Endothelial cell of umbilical vein (primary cell): Measurements from ENCODE around the gene DLGAP1. TPM values are rescaled to one million over a fixed set of nuclear protein-coding genes. Genes with fewer than 3 reads are reported as not detected.

ENCODE experiments used
- BruUV-seq: library from RNA; stranded (reverse); fragments of 400-500 nt; replicated peaks from 2 replicates; lab custom pipeline; 2021; lab: Mats Ljungman, UMichigan
- CTCF ChIA-PET: fragments of 300-600, 350-600 bp; sonication (Branson Sonifier 250); formaldehyde crosslinking; loops from one replicate; lab custom pipeline; 2021; ENCODE audit warnings: antibody characterized with exemption, inconsistent platforms; lab: Charles Lee
- POLR2A ChIA-PET: fragments of 300-600, 350-600 bp; sonication (Branson Sonifier 250); formaldehyde crosslinking; loops from one replicate; lab custom pipeline; 2021; ENCODE audit warnings: antibody characterized with exemption, inconsistent platforms; lab: Charles Lee
- DNase-seq: peaks from one replicate; pipeline ENCODE4 v3.0.0-alpha.2; 2011; ENCODE audit warnings: low read depth, low spot score
- FAIRE-seq: peaks from 2 replicates; lab custom pipeline; 2011; peaks lifted over from hg19 to GRCh38; lab: Jason Lieb, UNC
- H2AFZ ChIP-seq: 2 replicates; pipeline ENCODE4 v1.6.0; 2012; ENCODE audit warnings: low read depth, low read length, control low read depth, inconsistent platforms
- H3K27ac ChIP-seq: 2 replicates; pipeline ENCODE4 v1.5.1; 2011; ENCODE audit warnings: low read depth, mild to moderate bottlenecking, control low read depth, low read length, moderate library complexity; ENCODE audit not compliant: insufficient read depth
- H3K27me3 ChIP-seq, 2 experiments: 2 replicates each; pipeline versions ENCODE4 v1.6.0 to v1.6.1; 2011; ENCODE audit warnings: low read length in 2 of 2, mixed read lengths in 1 of 2; ENCODE audit not compliant: control insufficient read depth in 2 of 2, insufficient read depth in 2 of 2
- H3K36me3 ChIP-seq, 2 experiments: 2 replicates in 1 of 2; 3 replicates in 1 of 2; pipeline ENCODE4 v1.5.1; 2011; ENCODE audit warnings: low read length in 2 of 2, mild to moderate bottlenecking in 1 of 2, moderate library complexity in 1 of 2; ENCODE audit not compliant: control insufficient read depth in 2 of 2, insufficient read depth in 2 of 2; ENCODE audit errors: extremely low read depth in 1 of 2
- H3K4me1 ChIP-seq: 3 replicates; pipeline ENCODE4 v1.5.1; 2011; ENCODE audit warnings: mild to moderate bottlenecking, low read length; ENCODE audit not compliant: control insufficient read depth, insufficient read depth; ENCODE audit errors: extremely low read depth
- H3K4me2 ChIP-seq: 2 replicates; pipeline ENCODE4 v1.6.1; 2011; ENCODE audit warnings: low read length, control low read depth, mixed read lengths; ENCODE audit not compliant: insufficient read depth
- H3K4me3 ChIP-seq, 3 experiments: fragments of 200-600 bp in 1 of 3; sonication (generic), shearing (Covaris generic) in 1 of 3; replicated peaks in 1 of 3; 2 replicates each; pipeline ENCODE4 v1.5.1; 2011 to 2016; ENCODE audit warnings: control low read depth in 3 of 3, low read length in 3 of 3, mild to moderate bottlenecking in 2 of 3, inconsistent platforms in 1 of 3, low read depth in 1 of 3, moderate library complexity in 1 of 3; ENCODE audit not compliant: insufficient read depth in 1 of 3
- H3K79me2 ChIP-seq: 2 replicates; pipeline ENCODE4 v1.6.0; 2012; ENCODE audit warnings: low read length, inconsistent platforms; ENCODE audit not compliant: control insufficient read depth, insufficient read depth
- H3K9ac ChIP-seq: replicated peaks from 2 replicates; pipeline ENCODE3; 2011; ENCODE audit warnings: low read length, control low read depth; ENCODE audit not compliant: insufficient read depth; ENCODE audit errors: extremely low read depth
- H3K9me1 ChIP-seq: replicated peaks from 3 replicates; pipeline ENCODE4 v1.6.0; 2011; ENCODE audit warnings: mild to moderate bottlenecking, low read length; ENCODE audit not compliant: control insufficient read depth, insufficient read depth; ENCODE audit errors: extremely low read depth
- H3K9me3 ChIP-seq: replicated peaks from 2 replicates; pipeline ENCODE4 v1.5.1; 2012; ENCODE audit warnings: low read length, inconsistent platforms; ENCODE audit not compliant: control insufficient read depth, insufficient read depth
- H4K20me1 ChIP-seq: replicated peaks from 2 replicates; pipeline ENCODE3; 2011; ENCODE audit warnings: mild to moderate bottlenecking, low read length; ENCODE audit not compliant: control insufficient read depth, insufficient read depth; ENCODE audit errors: extremely low read depth
- CTCF ChIP-seq, 2 donors: IDR thresholded peaks; 1 replicate in 1 of 2; 2 replicates in 1 of 2; pipeline ENCODE4 v1.5.1; 2011; ENCODE audit warnings: low read length in 2 of 2, mild to moderate bottlenecking in 2 of 2, moderate library complexity in 2 of 2, control low read depth in 1 of 2, inconsistent platforms in 1 of 2, low read depth in 1 of 2; ENCODE audit not compliant: insufficient read depth in 1 of 2; ENCODE audit errors: extremely low read depth in 1 of 2
- EZH2 ChIP-seq: IDR thresholded peaks from 2 replicates; pipeline ENCODE4 v1.6.1; 2012; ENCODE audit warnings: borderline replicate concordance, low read depth, mild to moderate bottlenecking, moderate library complexity, low read length, inconsistent platforms; ENCODE audit not compliant: severe bottlenecking
- FOS ChIP-seq: IDR thresholded peaks from 2 replicates; pipeline ENCODE4 v1.6.1; 2011; ENCODE audit warnings: mild to moderate bottlenecking, low read length, moderate library complexity, borderline replicate concordance; ENCODE audit not compliant: insufficient read depth
- GATA2 ChIP-seq: IDR thresholded peaks from 2 replicates; pipeline ENCODE4 v1.7.0; 2011; ENCODE audit warnings: low read depth, mild to moderate bottlenecking, moderate library complexity, mixed read lengths, low read length; ENCODE audit not compliant: insufficient read length, insufficient read depth
- JUN ChIP-seq: IDR thresholded peaks from 2 replicates; pipeline ENCODE4 v1.6.1; 2011; ENCODE audit warnings: borderline replicate concordance, low read depth; ENCODE audit not compliant: insufficient read length, insufficient read depth
- MAX ChIP-seq: IDR thresholded peaks from 2 replicates; pipeline ENCODE4 v1.6.1; 2011; ENCODE audit not compliant: insufficient read depth, insufficient read length
- MYC ChIP-seq: IDR thresholded peaks from one replicate; pipeline ENCODE4 v1.6.1; 2011; ENCODE audit warnings: mild to moderate bottlenecking, low read depth, low read length
- POLR2A ChIP-seq: IDR thresholded peaks from 2 replicates; pipeline ENCODE4 v1.6.1; 2012; ENCODE audit warnings: low read depth, mild to moderate bottlenecking, control low read depth, low read length
- POLR2AphosphoS5 ChIP-seq: IDR thresholded peaks from 2 replicates; pipeline ENCODE4 v1.6.1; 2012; ENCODE audit warnings: low read depth, mild to moderate bottlenecking, control low read depth, low read length, moderate library complexity; ENCODE audit not compliant: insufficient read depth
- dilution Hi-C: fragments of 300-500 bp; cut with MboI; formaldehyde crosslinking; loops from one replicate; pipeline ENCODE4 v1.15.0; 2019; ENCODE audit warnings: low sequenced_read_pairs; ENCODE audit not compliant: extremely low pct_ligation_motif_present
- intact Hi-C: fragments of 100-400 bp; cut with micrococcal nuclease; formaldehyde crosslinking; loops from one replicate; pipeline ENCODE4 v1.10.0; 2022
- polyA plus RNA-seq, 4 experiments: library from polyadenylated mRNA; depleted of rRNA in 3 of 4; stranded (reverse) in 3 of 4; unstranded in 1 of 4; fragments of >200 nt; gene quantifications; 2 replicates each; pipeline versions ENCODE4 v1.2.1 to v1.2.3, GENCODE V29; 2011 to 2012; ENCODE audit warnings: missing spikeins in 1 of 4
- total RNA-seq: library from RNA; stranded (reverse); gene quantifications from 2 replicates; pipeline ENCODE4 v1.2.3, GENCODE V29; 2021

The DLGAP1 gene
- total and polyA plus RNA-seq, 2 donors (not counting 3 experiments of a cell fraction or from before 2014, with no cell fraction given) = 0.04 TPM; not detected in 1

- dilution Hi-C loops (no loop called here), intact Hi-C loops (no loop called here)
- DNase-seq (peak; percentile 9), FAIRE-seq (no peak)
- Histone ChIP-seq H3K36me3 (no peaks in the 10 kb centered on the region), H3K9ac (no peak overlapping the region), H3K4me3 (no peak overlapping the region), H4K20me1 (no peaks in the 10 kb centered on the region), H3K27me3 (no peaks in the 10 kb centered on the region), H3K9me1 (no peaks in the 10 kb centered on the region), H3K27ac (no peak overlapping the region), H3K4me1 (no peaks in the 10 kb centered on the region), H3K4me2 (no peak overlapping the region), H3K79me2 (no peaks in the 10 kb centered on the region), H2AFZ (no peak overlapping the region), H3K9me3 (no peaks in the 10 kb centered on the region)
- BruUV-seq = no TSS peak
- TF ChIP-seq POLR2AphosphoS5 = no peak
- ChIA-PET POLR2A (no interaction called here), CTCF (no interaction called here)
These were observed 251.3 kb downstream of the DLGAP1 start for GRCh38 chr18:4203568-4204437.

GRCh38 chr18:4200399-4200798 is 254.7 kb downstream of the DLGAP1 start:
- Histone ChIP-seq H2AFZ (no peak overlapping the region), H3K79me2 (no peaks in the 10 kb centered on the region), H3K9me3 (no peaks in the 10 kb centered on the region), H3K9ac (no peak overlapping the region), H3K27ac (no peak overlapping the region), H3K9me1 (no peaks in the 10 kb centered on the region), H3K4me2 (no peak overlapping the region), H4K20me1 (no peaks in the 10 kb centered on the region), H3K4me3 (no peak overlapping the region), H3K4me1 (no peaks in the 10 kb centered on the region), H3K36me3 (no peaks in the 10 kb centered on the region), H3K27me3 (no peaks in the 10 kb centered on the region)
- POLR2A ChIA-PET = no interaction called here
- CTCF ChIA-PET = no interaction called here
- DNase-seq = no peak
- BruUV-seq = no TSS peak
- dilution Hi-C loops (no loop called here), intact Hi-C loops (no loop called here)
- TF ChIP-seq JUN (no peak), MYC (no peak), GATA2 (no peak), MAX (no peak), POLR2AphosphoS5 (no peak), POLR2A (no peak), EZH2 (no peak), CTCF (IDR thresholded peaks at IDR 0.05; ENCODE audit: extremely low read depth in 1 of 2, insufficient read depth in 1 of 2, low read depth in 1 of 2, low read length in 2 of 2) (no peak), FOS (no peak)
- no peak for FAIRE-seq
